Osteoblast (primary cell): Measurements from ENCODE around the gene STAMBP. TPM values are rescaled to one million over a fixed set of nuclear protein-coding genes. Genes with fewer than 3 reads are reported as not detected.

ENCODE experiments used
- DNase-seq: peaks from one replicate; pipeline ENCODE4 v3.0.0; 2011; ENCODE audit warnings: low spot score, mixed read lengths; ENCODE audit not compliant: insufficient read length; ENCODE audit errors: missing footprints
- H2AFZ ChIP-seq: 2 replicates; pipeline ENCODE4 v1.6.0; 2011; ENCODE audit warnings: mild to moderate bottlenecking, low read length
- H3K27ac ChIP-seq: 2 replicates; pipeline ENCODE4 v1.5.1; 2011; ENCODE audit warnings: mild to moderate bottlenecking, low read depth, low read length, moderate library complexity
- H3K27me3 ChIP-seq: 2 replicates; pipeline ENCODE4 v1.6.0; 2012; ENCODE audit warnings: mild to moderate bottlenecking, control low read depth, inconsistent platforms, low read length, moderate library complexity; ENCODE audit not compliant: insufficient read depth
- H3K36me3 ChIP-seq: 2 replicates; pipeline ENCODE4 v1.5.1; 2011; ENCODE audit warnings: mild to moderate bottlenecking, low read length, control low read depth, moderate library complexity; ENCODE audit not compliant: insufficient read depth
- H3K4me1 ChIP-seq: 2 replicates; pipeline ENCODE4 v1.5.1; 2011; ENCODE audit warnings: mild to moderate bottlenecking, low read length, control low read depth, moderate library complexity; ENCODE audit not compliant: insufficient read depth
- H3K4me2 ChIP-seq: 2 replicates; pipeline ENCODE4 v1.6.0; 2011; ENCODE audit warnings: mild to moderate bottlenecking, low read length; ENCODE audit not compliant: insufficient read depth
- H3K4me3 ChIP-seq: fragments of 200-600 bp; sonication (generic); 3 replicates; pipeline ENCODE4 v1.5.1; 2012; ENCODE audit warnings: mild to moderate bottlenecking, low read length, inconsistent platforms; ENCODE audit not compliant: insufficient read depth
- H3K79me2 ChIP-seq: 2 replicates; pipeline ENCODE4 v1.6.0; 2012; ENCODE audit warnings: mild to moderate bottlenecking, low read length, control low read depth, inconsistent platforms; ENCODE audit not compliant: insufficient read depth
- H3K9me3 ChIP-seq: 2 replicates; pipeline ENCODE4 v1.5.1; 2011; ENCODE audit warnings: low read depth, low read length, control low read depth
- H4K20me1 ChIP-seq: 2 replicates; pipeline ENCODE4 v1.6.0; 2012; ENCODE audit warnings: mild to moderate bottlenecking, low read length, control low read depth; ENCODE audit not compliant: insufficient read depth
- CTCF ChIP-seq: IDR thresholded peaks from 2 replicates; pipeline ENCODE4 v1.5.1; 2011; ENCODE audit warnings: mild to moderate bottlenecking, low read depth, low read length, moderate library complexity; ENCODE audit errors: extremely low read depth
- total RNA-seq: library from RNA; depleted of rRNA; stranded (reverse); fragments of >200 nt; gene quantifications from 2 replicates; pipeline ENCODE4 v1.2.3, GENCODE V29; 2012

The STAMBP gene
- total RNA-seq, 1 donor, result 23.2 TPM

- TF ChIP-seq CTCF, result no peak
- peaks cover 30% of the 10 kb centered on the region for H3K27me3 ChIP-seq
- H3K27ac ChIP-seq, result no peak overlapping the region
- H3K4me1 ChIP-seq, result no peaks in the 10 kb centered on the region
- H3K79me2 ChIP-seq, result no peaks in the 10 kb centered on the region
- no peaks in the 10 kb centered on the region for H3K36me3 ChIP-seq
- H3K4me3 ChIP-seq, result no peak overlapping the region
- H4K20me1 ChIP-seq, result no peaks in the 10 kb centered on the region
- no peak for DNase-seq
- no peak overlapping the region for H2AFZ ChIP-seq
- no peak overlapping the region for H3K4me2 ChIP-seq
- H3K9me3 ChIP-seq, result no peaks in the 10 kb centered on the region
Measured at GRCh38 chr2:73811878-73812277, 16.9 kb upstream of the STAMBP start.

- DNase-seq, result no peak
- Histone ChIP-seq H3K79me2 (no peaks in the 10 kb centered on the region), H3K36me3 (no peaks in the 10 kb centered on the region), H4K20me1 (no peaks in the 10 kb centered on the region), H3K4me3 (no peak overlapping the region), H3K9me3 (no peaks in the 10 kb centered on the region), H3K27ac (no peak overlapping the region), H3K4me2 (no peak overlapping the region), H2AFZ (no peak overlapping the region), H3K27me3 (peaks cover 30% of the 10 kb centered on the region), H3K4me1 (no peaks in the 10 kb centered on the region)
- TF ChIP-seq CTCF, result no peak
Measured at GRCh38 chr2:73812635-73813034, 16.1 kb upstream of the STAMBP start.

- Histone ChIP-seq H3K4me1 (no peaks in the 10 kb centered on the region), H3K27me3 (peaks cover 29% of the 10 kb centered on the region), H3K4me2 (no peak overlapping the region), H3K36me3 (no peaks in the 10 kb centered on the region), H2AFZ (no peak overlapping the region), H3K9me3 (no peaks in the 10 kb centered on the region), H3K4me3 (no peak overlapping the region), H4K20me1 (no peaks in the 10 kb centered on the region), H3K79me2 (no peaks in the 10 kb centered on the region), H3K27ac (no peak overlapping the region)
- DNase-seq, result no peak
- no peak for TF ChIP-seq CTCF
Measured at GRCh38 chr2:73818296-73818695, 10.5 kb upstream of the STAMBP start.

- no peak overlapping the region for H2AFZ ChIP-seq
- DNase-seq, result no peak
Measured at GRCh38 chr2:73821227-73821626, 7.5 kb upstream of the STAMBP start.

More at GRCh38 chr2:73821227-73821626, 7.5 kb upstream of the STAMBP start:
- Histone ChIP-seq H3K9me3 (no peaks in the 10 kb centered on the region), H3K27me3 (peaks cover 17% of the 10 kb centered on the region), H3K27ac (no peak overlapping the region), H3K4me1 (no peaks in the 10 kb centered on the region), H3K79me2 (no peaks in the 10 kb centered on the region), H4K20me1 (no peaks in the 10 kb centered on the region), H3K4me2 (no peak overlapping the region), H3K4me3 (no peak overlapping the region), H3K36me3 (no peaks in the 10 kb centered on the region)
- TF ChIP-seq CTCF, result no peak
